H1 (cell line): ENCODE results near the gene GNB3. TPM values are rescaled to one million over a fixed set of nuclear protein-coding genes. Genes with fewer than 3 reads are reported as not detected.
"Not testable (repeated sequence)": the region's sequence is repeated elsewhere in the genome, so short reads cannot be mapped to it uniquely, and the experiment has no call there.

ENCODE experiments used
- CTCF ChIA-PET: fragments of 300-600 bp; sonication (Branson Sonifier 250); formaldehyde crosslinking; loops from one replicate; lab custom pipeline; 2021; ENCODE audit not compliant: partially characterized antibody; lab: Charles Lee
- POLR2A ChIA-PET: fragments of 300-600 bp; sonication (Branson Sonifier 250); formaldehyde crosslinking; loops from one replicate; lab custom pipeline; 2021; ENCODE audit warnings: inconsistent platforms; ENCODE audit not compliant: partially characterized antibody; lab: Charles Lee
- DNase-seq, 2 experiments: peaks; one replicate each; pipeline versions ENCODE4 v3.0.0 to v3.0.0-alpha.2; 2010 to 2022; ENCODE audit warnings: low spot score in 2 of 2, low read depth in 1 of 2, mixed read lengths in 1 of 2
- FAIRE-seq: peaks from 2 replicates; lab custom pipeline; 2011; peaks lifted over from hg19 to GRCh38; lab: Jason Lieb, UNC
- H2AFZ ChIP-seq: 2 replicates; pipeline ENCODE4 v1.8.1; 2012; ENCODE audit warnings: low read length, inconsistent platforms
- H2AK5ac ChIP-seq: 2 replicates; pipeline ENCODE4 v1.6.1; 2013; ENCODE audit warnings: low read depth, low read length
- H2BK120ac ChIP-seq: replicated peaks from 2 replicates; pipeline ENCODE3; 2013; ENCODE audit warnings: low read depth, low read length, inconsistent platforms
- H2BK12ac ChIP-seq: 2 replicates; pipeline ENCODE4 v1.6.1; 2013; ENCODE audit warnings: low read depth, low read length
- H2BK15ac ChIP-seq: 2 replicates; pipeline ENCODE4 v1.6.1; 2013; ENCODE audit warnings: low read length
- H2BK20ac ChIP-seq: 2 replicates; pipeline ENCODE4 v1.6.1; 2013; ENCODE audit warnings: low read length
- H2BK5ac ChIP-seq: 2 replicates; pipeline ENCODE4 v1.6.1; 2013; ENCODE audit warnings: low read depth, low read length
- H3K14ac ChIP-seq: 2 replicates; pipeline ENCODE4 v1.6.1; 2013; ENCODE audit warnings: inconsistent platforms; ENCODE audit not compliant: insufficient read length
- H3K18ac ChIP-seq: 2 replicates; pipeline ENCODE4 v1.6.1; 2013; ENCODE audit warnings: low read length; ENCODE audit errors: extremely low read depth
- H3K23ac ChIP-seq: 2 replicates; pipeline ENCODE4 v1.6.1; 2013; ENCODE audit warnings: inconsistent platforms; ENCODE audit not compliant: insufficient read length
- H3K23me2 ChIP-seq: 2 replicates; pipeline ENCODE4 v1.6.1; 2013; ENCODE audit warnings: low read depth, low read length
- H3K27ac ChIP-seq: 2 replicates; pipeline ENCODE4 v1.6.1; 2011; ENCODE audit warnings: low read depth, low read length, inconsistent platforms
- H3K27me3 ChIP-seq, 4 experiments: replicated peaks in 1 of 4; 1 replicate in 1 of 4; 2 replicates in 3 of 4; pipeline versions ENCODE4 v1.6.1 to v1.8.1; 2011 to 2013; ENCODE audit warnings: low read length in 3 of 4, mild to moderate bottlenecking in 3 of 4, inconsistent platforms in 2 of 4, mixed read lengths in 2 of 4, moderate library complexity in 1 of 4; ENCODE audit not compliant: control insufficient read depth in 3 of 4, insufficient read depth in 3 of 4; ENCODE audit errors: extremely low read depth in 1 of 4
- H3K36me3 ChIP-seq, 4 experiments: 2 replicates each; pipeline versions ENCODE4 v1.6.1 to v1.8.1; 2011 to 2013; ENCODE audit warnings: mild to moderate bottlenecking in 4 of 4, low read length in 3 of 4, moderate library complexity in 2 of 4, control low read depth in 1 of 4, inconsistent platforms in 1 of 4; ENCODE audit not compliant: insufficient read depth in 4 of 4, control insufficient read depth in 2 of 4
- H3K4ac ChIP-seq: replicated peaks from 2 replicates; pipeline ENCODE3; 2013; ENCODE audit warnings: low read length, low read depth, mixed read lengths, inconsistent platforms; ENCODE audit not compliant: insufficient read length
- H3K4me1 ChIP-seq, 4 experiments: replicated peaks in 1 of 4; 1 replicate in 1 of 4; 2 replicates in 3 of 4; pipeline versions ENCODE4 v1.6.1 to v1.8.1; 2011 to 2013; ENCODE audit warnings: low read length in 3 of 4, inconsistent platforms in 2 of 4, mixed read lengths in 1 of 4; ENCODE audit not compliant: insufficient read depth in 4 of 4, control insufficient read depth in 3 of 4
- H3K4me2 ChIP-seq, 2 experiments: 2 replicates each; pipeline versions ENCODE4 v1.6.1 to v1.8.1; 2011 to 2013; ENCODE audit warnings: low read depth in 2 of 2, low read length in 2 of 2, control low read depth in 1 of 2, inconsistent platforms in 1 of 2, mild to moderate bottlenecking in 1 of 2; ENCODE audit not compliant: insufficient read depth in 1 of 2
- H3K4me3 ChIP-seq, 4 experiments: fragments of 200-600, 300-600 bp in 1 of 4; sonication (generic), shearing (Covaris generic), sonication (Bioruptor Twin) in 1 of 4; 2 replicates each; pipeline versions ENCODE4 v1.5.1 to v1.8.1; 2011 to 2016; ENCODE audit warnings: low read length in 4 of 4, low read depth in 3 of 4, control low read depth in 2 of 4, inconsistent platforms in 2 of 4, mild to moderate bottlenecking in 2 of 4, mixed read lengths in 1 of 4, moderate library complexity in 1 of 4; ENCODE audit not compliant: insufficient read depth in 2 of 4; ENCODE audit errors: extremely low read depth in 1 of 4
- H3K56ac ChIP-seq: replicated peaks from 2 replicates; pipeline ENCODE3; 2013; ENCODE audit warnings: low read depth, mild to moderate bottlenecking, mixed read lengths, low read length, inconsistent platforms; ENCODE audit not compliant: insufficient read length
- H3K79me1 ChIP-seq: 2 replicates; pipeline ENCODE4 v1.6.1; 2013; ENCODE audit warnings: low read depth, low read length, control low read depth
- H3K79me2 ChIP-seq, 2 experiments: 2 replicates each; pipeline versions ENCODE4 v1.6.1 to v1.8.1; 2012 to 2013; ENCODE audit warnings: low read length in 2 of 2, mild to moderate bottlenecking in 2 of 2, inconsistent platforms in 1 of 2; ENCODE audit not compliant: insufficient read depth in 2 of 2, control insufficient read depth in 1 of 2
- H3K9ac ChIP-seq, 4 experiments: replicated peaks in 1 of 4; 1 replicate in 1 of 4; 2 replicates in 3 of 4; pipeline versions ENCODE4 v1.6.1 to v1.8.1; 2011 to 2013; ENCODE audit warnings: low read depth in 3 of 4, low read length in 3 of 4, control low read depth in 2 of 4, mild to moderate bottlenecking in 2 of 4, moderate library complexity in 2 of 4, inconsistent platforms in 1 of 4; ENCODE audit errors: extremely low read depth in 1 of 4
- H3K9me3 ChIP-seq, 2 experiments: 2 replicates each; pipeline versions ENCODE4 v1.6.1 to v1.8.1; 2012 to 2013; ENCODE audit warnings: mild to moderate bottlenecking in 2 of 2, moderate library complexity in 2 of 2, control low read depth in 1 of 2, inconsistent platforms in 1 of 2, low read depth in 1 of 2, low read length in 1 of 2, mixed read lengths in 1 of 2; ENCODE audit not compliant: insufficient read depth in 2 of 2
- H4K20me1 ChIP-seq, 2 experiments: replicated peaks in 1 of 2; 2 replicates each; pipeline versions ENCODE3 to v1.8.1; 2011 to 2013; ENCODE audit warnings: inconsistent platforms in 2 of 2, low read length in 2 of 2, mild to moderate bottlenecking in 1 of 2; ENCODE audit not compliant: insufficient read depth in 2 of 2, control insufficient read depth in 1 of 2
- H4K5ac ChIP-seq: 2 replicates; pipeline ENCODE4 v1.6.1; 2013; ENCODE audit warnings: low read length, low read depth, mixed read lengths, inconsistent platforms; ENCODE audit not compliant: insufficient read length
- H4K8ac ChIP-seq: 2 replicates; pipeline ENCODE4 v1.8.0; 2013; ENCODE audit warnings: mild to moderate bottlenecking, moderate library complexity, low read length, inconsistent platforms; ENCODE audit not compliant: insufficient read depth; ENCODE audit errors: extremely low read depth
- H4K91ac ChIP-seq: replicated peaks from 2 replicates; pipeline ENCODE3; 2013; ENCODE audit warnings: low read length, mixed read lengths, inconsistent platforms; ENCODE audit not compliant: insufficient read length
- SP1 ChIP-seq: IDR thresholded peaks from 2 replicates; pipeline ENCODE4 v1.6.1; 2011; ENCODE audit warnings: low read depth, low read length
- WGBS, 2 experiments: shearing (Covaris generic) in 1 of 2; methylation state at CpG; one replicate each; pipeline versions ENCODE4 v1.1.6 to v1.1.7; 2013 to 2015; ENCODE audit warnings: low lambda C conversion rate in 2 of 2, mixed read lengths in 2 of 2, inconsistent platforms in 1 of 2, low coverage in 1 of 2, missing lambda C conversion rate in 1 of 2; ENCODE audit not compliant: insufficient replicate concordance in 2 of 2, insufficient coverage in 1 of 2, insufficient read length in 1 of 2; ENCODE audit errors: extremely low coverage in 1 of 2, missing lambda C conversion rate in 1 of 2; 5-methylcytosine and 5-hydroxymethylcytosine counted together
- polyA plus RNA-seq, 7 experiments: library from polyadenylated mRNA; depleted of rRNA in 3 of 7; stranded (reverse) in 5 of 7; unstranded in 2 of 7; fragments of >200 nt in 5 of 7; fragments of 200-250 nt in 2 of 7; gene quantifications; 1 replicate in 5 of 7; 2 replicates in 1 of 7; 4 replicates in 1 of 7; pipeline versions ENCODE4 v1.2.1 to v1.2.3, GENCODE V29; 2011 to 2013; ENCODE audit warnings: missing spikeins in 2 of 7, mixed read lengths in 2 of 7
- total RNA-seq: library from RNA; stranded (reverse); fragmentation: NEBNext Ultra II Directional; extraction: Animal tissue kit (Norgen Biotek cat#: 25700); gene quantifications from 2 replicates; pipeline ENCODE4 v1.2.1, GENCODE V29; 2021

GNB3 gene
- total and polyA plus RNA-seq, 2 of the 8 experiments (the other 6 are each of a cell fraction or from before 2014, with no cell fraction given) = 9.9 TPM

DNA sequence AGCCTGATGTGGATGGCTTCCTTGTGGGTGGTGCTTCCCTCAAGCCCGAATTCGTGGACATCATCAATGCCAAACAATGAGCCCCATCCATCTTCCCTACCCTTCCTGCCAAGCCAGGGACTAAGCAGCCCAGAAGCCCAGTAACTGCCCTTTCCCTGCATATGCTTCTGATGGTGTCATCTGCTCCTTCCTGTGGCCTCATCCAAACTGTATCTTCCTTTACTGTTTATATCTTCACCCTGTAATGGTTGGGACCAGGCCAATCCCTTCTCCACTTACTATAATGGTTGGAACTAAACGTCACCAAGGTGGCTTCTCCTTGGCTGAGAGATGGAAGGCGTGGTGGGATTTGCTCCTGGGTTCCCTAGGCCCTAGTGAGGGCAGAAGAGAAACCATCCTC, 29.6 kb downstream of the GNB3 start:
- H3K56ac ChIP-seq, H3K4me2 ChIP-seq, H2BK12ac ChIP-seq, H3K27ac ChIP-seq, H3K14ac ChIP-seq, H3K23ac ChIP-seq, H3K4me3 ChIP-seq, H2BK120ac ChIP-seq, H2AK5ac ChIP-seq, H3K9me3 ChIP-seq, DNase-seq, H2BK20ac ChIP-seq, H3K18ac ChIP-seq, H4K91ac ChIP-seq, H4K5ac ChIP-seq, FAIRE-seq, H3K4ac ChIP-seq, H3K79me1 ChIP-seq, H2BK15ac ChIP-seq, H3K9ac ChIP-seq, H2AFZ ChIP-seq, H4K8ac ChIP-seq, H3K27me3 ChIP-seq: not testable (repeated sequence)
- CTCF ChIA-PET = interaction anchor here (1.2 to 10.4 kb wide), 14 partner anchors 10 to 140 kb away, joined by 3 to 216 read pairs (median 18); partner anchors contain the start of genes C12orf57 and RNU7-1
- Histone ChIP-seq H3K4me1 (peaks cover 7 to 50% (median 25%) of the 10 kb centered on the region in 4 experiments), H3K23me2 (peaks cover 21% of the 10 kb centered on the region), H4K20me1 (peaks cover 25 to 30% of the 10 kb centered on the region in 2 experiments), H3K36me3 (peaks cover 8 to 32% (median 13%) of the 10 kb centered on the region in 4 experiments), H2BK5ac (0 out of 2 replicates have a peak overlapping the region, but pooled peaks have one; percentile 7), H3K79me2 (peaks cover 0 to 26% of the 10 kb centered on the region in 2 experiments; a peak in 2 of 4 replicates)
- WGBS, 2 experiments = 88% methylated on average over 4 of the region's 4 CpGs; no CpG with 5 or more reads in 1 of the 2 experiments
- peak; percentile 51; the same call in 1 of the 2 replicates for TF ChIP-seq SP1
- POLR2A ChIA-PET = interaction anchor here (0.6 to 18.9 kb wide), 15 partner anchors 9 to 335 kb away, joined by 3 to 588 read pairs (median 50); partner anchors contain the start of genes ATN1, C12orf57, CDCA3 and ENO2
